Upper lobe of right lung (tissue), 1 donor: Measurements from ENCODE around the gene RPS6KL1. TPM values are rescaled to one million over a fixed set of nuclear protein-coding genes. Genes with fewer than 3 reads are reported as not detected.

Source experiments
- ATAC-seq: fragments of 200-7000 bp; cut with Tn5 transposase; one replicate; pipeline ENCODE4 v1.9.1; 2020; ENCODE audit warnings: mild to moderate bottlenecking, moderate library complexity
- DNase-seq: peaks from one replicate; pipeline ENCODE4 v3.0.0-alpha.2; 2020
- H3K27ac ChIP-seq: fragments of 200-600 bp; one replicate; pipeline ENCODE4 v1.8.0; 2022
- H3K27me3 ChIP-seq: fragments of 200-600 bp; one replicate; pipeline ENCODE4 v1.8.0; 2022; ENCODE audit warnings: mild to moderate bottlenecking
- H3K36me3 ChIP-seq: fragments of 200-600 bp; one replicate; pipeline ENCODE4 v1.8.0; 2022
- H3K4me1 ChIP-seq: fragments of 200-600 bp; one replicate; pipeline ENCODE4 v1.8.0; 2022
- H3K4me3 ChIP-seq: fragments of 200-600 bp; one replicate; pipeline ENCODE4 v1.8.0; 2022; ENCODE audit warnings: mild to moderate bottlenecking
- H3K9me3 ChIP-seq: fragments of 200-600 bp; one replicate; pipeline ENCODE4 v1.8.0; 2022
- intact Hi-C: fragments of 100-400 bp; cut with DNase I; formaldehyde crosslinking; loops from one replicate; pipeline ENCODE4 v1.11.0; 2022
- total RNA-seq: library from RNA; stranded (reverse); fragmentation: NEBNext Ultra II Directional; extraction: Animal tissue kit (Norgen Biotek cat#: 25700); gene quantifications from one replicate; pipeline ENCODE4 v1.2.1, GENCODE V29; 2021
- TF ChIP-seq, protein P1 (sequence below): fragments of 200-600 bp; IDR thresholded peaks from one replicate; pipeline ENCODE4 v1.8.0; 2022; ENCODE audit warnings: antibody characterized with exemption
- donor health status: DM: no; HTN: yes; CAD: no; lungs with severe emphysema.

RPS6KL1 gene
- total RNA-seq, 1 donor from 2014 or later, result 5.1 TPM

DNA sequence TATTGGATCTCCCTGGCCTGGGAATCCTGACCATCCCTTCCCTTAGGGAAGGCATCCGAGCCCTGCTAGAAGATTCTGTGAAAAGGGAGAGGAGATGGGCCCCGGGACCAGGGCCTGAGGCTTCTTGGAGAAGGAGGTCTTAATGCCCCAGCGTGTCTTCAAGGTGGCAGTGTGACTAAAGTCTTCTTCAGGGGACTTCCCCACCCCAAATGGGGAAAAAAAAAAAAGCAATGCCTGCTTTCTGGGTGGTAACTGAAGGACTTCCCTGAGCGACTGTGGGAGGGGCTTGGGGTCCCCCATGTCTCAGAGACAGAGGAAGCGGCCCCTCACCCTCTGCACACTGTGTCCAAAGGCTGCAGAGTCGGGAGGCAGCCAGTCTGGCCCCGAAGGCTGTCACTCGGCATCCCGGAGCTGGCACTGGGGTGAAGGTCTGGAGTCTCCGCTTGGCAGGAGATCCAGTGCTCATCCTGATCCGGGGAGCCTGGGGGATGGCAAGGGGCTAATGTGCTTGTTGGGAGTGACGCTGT, 40.2 kb upstream of the RPS6KL1 start:
- ATAC-seq (no peak), DNase-seq (no peak)
- intact Hi-C loops, result no loop called here
- Histone ChIP-seq H3K9me3 (no peaks in the 10 kb centered on the region), H3K27ac (no peak overlapping the region), H3K36me3 (no peaks in the 10 kb centered on the region), H3K4me3 (no peak overlapping the region), H3K27me3 (no peaks in the 10 kb centered on the region), H3K4me1 (no peaks in the 10 kb centered on the region)
- TF ChIP-seq, protein P1, sequence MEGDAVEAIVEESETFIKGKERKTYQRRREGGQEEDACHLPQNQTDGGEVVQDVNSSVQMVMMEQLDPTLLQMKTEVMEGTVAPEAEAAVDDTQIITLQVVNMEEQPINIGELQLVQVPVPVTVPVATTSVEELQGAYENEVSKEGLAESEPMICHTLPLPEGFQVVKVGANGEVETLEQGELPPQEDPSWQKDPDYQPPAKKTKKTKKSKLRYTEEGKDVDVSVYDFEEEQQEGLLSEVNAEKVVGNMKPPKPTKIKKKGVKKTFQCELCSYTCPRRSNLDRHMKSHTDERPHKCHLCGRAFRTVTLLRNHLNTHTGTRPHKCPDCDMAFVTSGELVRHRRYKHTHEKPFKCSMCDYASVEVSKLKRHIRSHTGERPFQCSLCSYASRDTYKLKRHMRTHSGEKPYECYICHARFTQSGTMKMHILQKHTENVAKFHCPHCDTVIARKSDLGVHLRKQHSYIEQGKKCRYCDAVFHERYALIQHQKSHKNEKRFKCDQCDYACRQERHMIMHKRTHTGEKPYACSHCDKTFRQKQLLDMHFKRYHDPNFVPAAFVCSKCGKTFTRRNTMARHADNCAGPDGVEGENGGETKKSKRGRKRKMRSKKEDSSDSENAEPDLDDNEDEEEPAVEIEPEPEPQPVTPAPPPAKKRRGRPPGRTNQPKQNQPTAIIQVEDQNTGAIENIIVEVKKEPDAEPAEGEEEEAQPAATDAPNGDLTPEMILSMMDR, result no peak

DNA sequence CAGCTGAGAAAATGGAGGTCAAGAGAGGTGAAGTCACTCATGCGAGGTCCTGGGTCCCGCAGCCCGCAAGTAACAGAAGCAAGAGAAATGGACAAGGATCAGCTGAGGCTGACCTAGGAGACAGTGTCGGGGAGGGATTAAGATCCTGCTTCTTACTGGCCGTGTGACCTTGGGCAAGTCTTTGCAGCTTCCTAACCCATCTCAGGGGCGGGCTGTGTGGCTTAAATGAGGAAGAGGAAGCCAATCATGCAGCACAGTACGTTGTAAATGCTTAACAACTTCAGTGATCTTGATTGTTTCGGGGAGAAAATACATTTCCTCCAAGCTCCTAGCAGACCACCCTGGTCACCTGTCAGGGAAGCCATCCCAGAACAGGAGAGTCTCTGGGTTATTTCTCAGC, 39.4 kb upstream of the RPS6KL1 start:
- no peak overlapping the region for H3K4me3 ChIP-seq
- H3K4me1 ChIP-seq, result no peaks in the 10 kb centered on the region
- H3K27me3 ChIP-seq, result no peaks in the 10 kb centered on the region
- TF ChIP-seq, protein P1, result no peak
- DNase-seq, result no peak
- H3K36me3 ChIP-seq, result no peaks in the 10 kb centered on the region
- intact Hi-C loops, result no loop called here
- no peaks in the 10 kb centered on the region for H3K9me3 ChIP-seq
- peak; percentile 83 for ATAC-seq
- H3K27ac ChIP-seq, result no peak overlapping the region

DNA sequence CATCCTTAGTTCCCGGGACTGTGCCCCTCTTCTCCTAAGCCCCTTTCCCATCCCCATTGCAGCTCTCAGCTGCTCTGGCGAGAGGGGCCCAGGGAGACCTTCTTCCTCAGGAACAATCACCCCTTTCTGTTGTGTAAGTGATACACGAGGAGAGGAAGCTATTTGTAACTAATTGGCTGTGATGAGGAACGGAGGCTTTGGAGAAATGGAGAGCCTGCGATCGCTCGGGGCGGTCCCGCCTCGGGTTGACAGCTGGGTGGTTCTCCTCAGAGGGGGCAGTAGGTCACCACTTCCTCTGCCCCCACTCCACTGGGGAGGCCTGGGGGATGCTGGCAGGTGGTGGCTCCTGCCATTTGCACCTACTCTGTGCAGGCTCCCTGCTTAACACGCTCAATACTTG, 39.0 kb upstream of the RPS6KL1 start:
- TF ChIP-seq, protein P1, result no peak
- peak; percentile 31 for ATAC-seq
- Histone ChIP-seq H3K9me3 (no peaks in the 10 kb centered on the region), H3K4me3 (no peak overlapping the region), H3K27ac (no peak overlapping the region), H3K27me3 (no peaks in the 10 kb centered on the region), H3K4me1 (no peaks in the 10 kb centered on the region), H3K36me3 (no peaks in the 10 kb centered on the region)
- intact Hi-C loops, result no loop called here
- peak; percentile 60 for DNase-seq

- H3K4me1 ChIP-seq, result no peaks in the 10 kb centered on the region
- H3K9me3 ChIP-seq, result no peaks in the 10 kb centered on the region
- ATAC-seq (no peak), DNase-seq (no peak)
- TF ChIP-seq, protein P1, result no peak
- no peak overlapping the region for H3K4me3 ChIP-seq
- H3K36me3 ChIP-seq, result no peaks in the 10 kb centered on the region
- H3K27ac ChIP-seq, result no peak overlapping the region
- intact Hi-C loops, result no loop called here
- no peaks in the 10 kb centered on the region for H3K27me3 ChIP-seq
Observed at GRCh38 chr14:74961238-74961911, 38.3 kb upstream of the RPS6KL1 start.

DNA sequence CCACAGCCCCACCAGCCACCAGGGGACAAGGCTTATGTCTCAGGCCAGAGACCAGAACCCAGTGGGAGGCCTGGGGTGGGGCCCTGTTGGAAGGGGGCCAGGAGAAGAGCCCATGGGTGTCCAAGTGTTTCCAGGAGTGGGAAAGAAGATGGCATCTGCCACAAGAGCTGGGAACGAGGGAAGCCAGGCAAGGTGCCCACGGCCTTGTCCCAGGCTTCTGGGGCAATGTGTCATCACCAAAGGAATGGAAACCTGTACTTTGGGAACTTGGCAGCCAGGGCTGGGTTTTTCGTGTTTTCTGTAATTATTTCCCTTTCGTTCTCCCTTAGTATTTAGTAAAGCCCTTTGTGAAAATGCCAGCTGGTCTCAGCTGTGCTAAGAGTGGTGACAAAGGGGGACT, 37.7 kb upstream of the RPS6KL1 start:
- Histone ChIP-seq H3K4me1 (no peaks in the 10 kb centered on the region), H3K27ac (no peak overlapping the region), H3K4me3 (no peak overlapping the region), H3K27me3 (no peaks in the 10 kb centered on the region), H3K36me3 (no peaks in the 10 kb centered on the region), H3K9me3 (no peaks in the 10 kb centered on the region)
- intact Hi-C loops, result no loop called here
- no peak for ATAC-seq
- no peak for DNase-seq
- TF ChIP-seq, protein P1, result no peak
